Gastroesophageal sphincter (tissue), 4 donors: ENCODE measurements around the gene SPTB. TPM values are rescaled to one million over a fixed set of nuclear protein-coding genes. Genes with fewer than 3 reads are reported as not detected.

Source experiments
- ATAC-seq: fragments of 150-250 bp; one replicate; pipeline ENCODE4 v1.9.1; 2016; ENCODE audit warnings: mild to moderate bottlenecking, moderate library complexity
- H3K27ac ChIP-seq, 4 donors: fragments of 200-600 bp; sonication (generic) in 3 of 4; 1 replicate in 3 of 4; 2 replicates in 1 of 4; pipeline ENCODE4 v1.5.1; 2016 to 2019
- H3K27me3 ChIP-seq: fragments of 200-600 bp; sonication (generic); one replicate; pipeline ENCODE4 v1.5.1; 2019
- H3K36me3 ChIP-seq, 2 donors: fragments of 200-600 bp; sonication (generic); one replicate each; pipeline ENCODE4 v1.5.1; 2019; ENCODE audit warnings: control low read depth in 1 of 2
- H3K4me1 ChIP-seq, 3 donors: fragments of 200-600 bp; sonication (generic); 1 replicate in 2 of 3; 2 replicates in 1 of 3; pipeline ENCODE4 v1.5.1; 2016 to 2019; ENCODE audit warnings: control low read depth in 2 of 3
- H3K4me3 ChIP-seq, 2 donors: fragments of 200-600 bp; sonication (generic); one replicate each; pipeline ENCODE4 v1.5.1; 2019; ENCODE audit warnings: mild to moderate bottlenecking in 1 of 2, moderate library complexity in 1 of 2
- H3K9me3 ChIP-seq, 3 donors: fragments of 200-600 bp; sonication (generic); one replicate each; pipeline ENCODE4 v1.5.1; 2017 to 2019; ENCODE audit warnings: control low read depth in 2 of 3
- CTCF ChIP-seq, 4 experiments: fragments of 200-600 bp in 2 of 4; fragments of 450-650 bp in 2 of 4; sonication (generic) in 1 of 4; IDR thresholded peaks; one replicate each; pipeline ENCODE4 v1.5.1; 2017 to 2019; ENCODE audit warnings: antibody characterized with exemption in 4 of 4, mild to moderate bottlenecking in 2 of 4, moderate library complexity in 2 of 4
- EP300 ChIP-seq: sonication (generic); formaldehyde crosslinking; IDR thresholded peaks from one replicate; pipeline ENCODE4 v1.6.1; 2017; ENCODE audit warnings: antibody characterized with exemption, mild to moderate bottlenecking
- POLR2A ChIP-seq, 2 donors: fragments of 450-650 bp; IDR thresholded peaks; one replicate each; pipeline ENCODE4 v1.6.1; 2017; ENCODE audit warnings: antibody characterized with exemption in 2 of 2, mild to moderate bottlenecking in 2 of 2, moderate library complexity in 1 of 2
- POLR2AphosphoS5 ChIP-seq: sonication (generic); formaldehyde crosslinking; IDR thresholded peaks from one replicate; pipeline ENCODE4 v1.6.1; 2017; ENCODE audit warnings: antibody characterized with exemption
- WGBS, 2 donors: methylation state at CpG; one replicate each; pipeline ENCODE4 v1.1.5; 2018; ENCODE audit warnings: low coverage in 1 of 2; 5-methylcytosine and 5-hydroxymethylcytosine counted together
- total RNA-seq, 4 donors: library from RNA; depleted of rRNA; stranded (reverse); fragments of >200 nt; gene quantifications; one replicate each; pipeline ENCODE4 v1.1.0, GENCODE V29; 2016

Gene SPTB
- total RNA-seq, 4 donors from 2014 or later, result 0.62 to 3.1 (median 1.0) TPM

- H3K9me3 ChIP-seq, result no peaks in the 10 kb centered on the region
These were observed 671 bp downstream of the SPTB start for GRCh38 chr14:64878837-64879634.

GRCh38 chr14:64877846-64878245 is 1.9 kb downstream of the SPTB start:
- no peak for TF ChIP-seq POLR2AphosphoS5
- no peak for TF ChIP-seq EP300
- no peak for TF ChIP-seq POLR2A (IDR thresholded peaks at IDR 0.05)
- no peak for TF ChIP-seq CTCF (IDR thresholded peaks at IDR 0.05)
- Histone ChIP-seq H3K27me3 (peaks cover 55% of the 10 kb centered on the region), H3K4me3 (no peak overlapping the region), H3K9me3 (no peaks in the 10 kb centered on the region), H3K27ac (no peak overlapping the region), H3K4me1 (peaks cover 0 to 21% (median 11%) of the 10 kb centered on the region in 3 donors), H3K36me3 (no peaks in the 10 kb centered on the region)
- WGBS, 2 donors, result 73 to 100% methylated on average over 2 of the region's 4 CpGs
- ATAC-seq, result no peak

More at GRCh38 chr14:64878837-64879634, 671 bp downstream of the SPTB start:
- Histone ChIP-seq H3K4me1 (peaks cover 0 to 21% (median 11%) of the 10 kb centered on the region in 3 donors), H3K4me3 (peak overlapping the region; percentile 42 to 67), H3K36me3 (no peaks in the 10 kb centered on the region), H3K27me3 (peaks cover 58% of the 10 kb centered on the region), H3K27ac (peak overlapping the region in 1 of 4 donors; percentile 24)
- ATAC-seq, result peak; percentile 14
- TF ChIP-seq CTCF (IDR thresholded peaks at IDR 0.05) (no peak), POLR2A (IDR thresholded peaks at IDR 0.05) (no peak), EP300 (no peak), POLR2AphosphoS5 (no peak)
- WGBS, 2 donors, result 4% methylated on average over 4 of the region's 43 CpGs; no CpG with 5 or more reads in 1 of the 2 donors

- peaks cover 0 to 16% (median 9%) of the 10 kb centered on the region in 3 donors for H3K4me1 ChIP-seq
- no peaks in the 10 kb centered on the region for H3K36me3 ChIP-seq
- H3K4me3 ChIP-seq, result no peak overlapping the region
- H3K9me3 ChIP-seq, result no peaks in the 10 kb centered on the region
- peaks cover 39% of the 10 kb centered on the region for H3K27me3 ChIP-seq
- TF ChIP-seq EP300, result no peak
- TF ChIP-seq CTCF (IDR thresholded peaks at IDR 0.05), result no peak
- TF ChIP-seq POLR2AphosphoS5, result no peak
- TF ChIP-seq POLR2A (IDR thresholded peaks at IDR 0.05), result no peak
- ATAC-seq, result no peak
- no peak overlapping the region for H3K27ac ChIP-seq
- 48 to 54% methylated on average over 4 of the region's 4 CpGs for WGBS, 2 donors
These were observed 4.4 kb downstream of the SPTB start for GRCh38 chr14:64875350-64875749.

GRCh38 chr14:64873506-64874219 is 6.0 kb downstream of the SPTB start:
- Histone ChIP-seq H3K27ac (no peak overlapping the region), H3K36me3 (no peaks in the 10 kb centered on the region), H3K4me1 (no peaks in the 10 kb centered on the region), H3K4me3 (no peak overlapping the region), H3K9me3 (no peaks in the 10 kb centered on the region), H3K27me3 (peaks cover 23% of the 10 kb centered on the region)
- ATAC-seq, result no peak
- TF ChIP-seq EP300, result no peak
- no peak for TF ChIP-seq POLR2AphosphoS5
- 50 to 75% methylated on average over 2 to 3 of the region's 3 CpGs for WGBS, 2 donors

GRCh38 chr14:64871344-64871743 is 8.4 kb downstream of the SPTB start:
- Histone ChIP-seq H3K9me3 (no peaks in the 10 kb centered on the region), H3K36me3 (no peaks in the 10 kb centered on the region), H3K27me3 (peaks cover 10% of the 10 kb centered on the region), H3K4me3 (no peak overlapping the region), H3K27ac (no peak overlapping the region), H3K4me1 (no peaks in the 10 kb centered on the region)
- WGBS, 2 donors, result 56 to 74% methylated on average over 1 to 2 of the region's 2 CpGs
- no peak for ATAC-seq
- TF ChIP-seq POLR2AphosphoS5 (no peak), EP300 (no peak), CTCF (IDR thresholded peaks at IDR 0.05) (no peak), POLR2A (IDR thresholded peaks at IDR 0.05) (no peak)
